Inflammatory macrophage (primary cell): Measurements from ENCODE around the gene QSOX1.
A peak's percentile ranks its signal among the peaks of the same experiment; 100 is the strongest.
"Not testable (repeated sequence)": the region's sequence is repeated elsewhere in the genome, so short reads cannot be mapped to it uniquely, and the experiment has no call there.

Source experiments
- DNase-seq, 2 donors: peaks; one replicate each; pipeline ENCODE4 v3.0.0-alpha.2; 2020 to 2022
- total RNA-seq, 18 experiments: gene quantifications; one replicate each; lab custom pipeline; 2026; ENCODE audit warnings: mixed read lengths in 6 of 18, inconsistent platforms in 2 of 18; lab: John Stamatoyannopoulos, UW

QSOX1 gene, protein sequence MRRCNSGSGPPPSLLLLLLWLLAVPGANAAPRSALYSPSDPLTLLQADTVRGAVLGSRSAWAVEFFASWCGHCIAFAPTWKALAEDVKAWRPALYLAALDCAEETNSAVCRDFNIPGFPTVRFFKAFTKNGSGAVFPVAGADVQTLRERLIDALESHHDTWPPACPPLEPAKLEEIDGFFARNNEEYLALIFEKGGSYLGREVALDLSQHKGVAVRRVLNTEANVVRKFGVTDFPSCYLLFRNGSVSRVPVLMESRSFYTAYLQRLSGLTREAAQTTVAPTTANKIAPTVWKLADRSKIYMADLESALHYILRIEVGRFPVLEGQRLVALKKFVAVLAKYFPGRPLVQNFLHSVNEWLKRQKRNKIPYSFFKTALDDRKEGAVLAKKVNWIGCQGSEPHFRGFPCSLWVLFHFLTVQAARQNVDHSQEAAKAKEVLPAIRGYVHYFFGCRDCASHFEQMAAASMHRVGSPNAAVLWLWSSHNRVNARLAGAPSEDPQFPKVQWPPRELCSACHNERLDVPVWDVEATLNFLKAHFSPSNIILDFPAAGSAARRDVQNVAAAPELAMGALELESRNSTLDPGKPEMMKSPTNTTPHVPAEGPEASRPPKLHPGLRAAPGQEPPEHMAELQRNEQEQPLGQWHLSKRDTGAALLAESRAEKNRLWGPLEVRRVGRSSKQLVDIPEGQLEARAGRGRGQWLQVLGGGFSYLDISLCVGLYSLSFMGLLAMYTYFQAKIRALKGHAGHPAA
- total RNA-seq: 204 to 360 (median 297) reads per million in 18 experiments

GRCh38 chr1:180154325-180155181, at the start of gene QSOX1:
TSS of gene QSOX1 (plus strand) at chr1:180154869. CDS start at chr1:180154908, 39 bp downstream.
- DNase-seq: peak; percentile 86 to 91

DNA sequence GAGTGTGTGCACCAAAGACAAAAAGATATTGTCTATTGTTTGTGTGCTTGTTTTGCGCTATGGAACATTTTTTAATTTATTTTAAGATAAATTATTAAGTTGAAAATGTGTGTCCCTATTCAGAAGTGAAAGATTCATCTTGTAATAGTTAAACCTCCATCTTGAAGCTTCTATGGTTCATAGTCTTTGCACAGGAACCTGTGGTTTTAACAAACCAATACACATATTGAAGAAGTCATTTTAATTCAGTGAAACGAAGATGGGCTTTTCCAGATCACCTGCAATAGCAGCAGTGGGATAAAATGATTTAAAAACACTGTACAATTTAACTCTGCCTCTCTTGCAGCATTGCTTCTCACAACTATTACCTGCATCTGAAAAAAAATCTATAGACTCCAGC, 42.6 kb upstream of the QSOX1 start:
- DNase-seq: no peak

GRCh38 chr1:180112984-180113647, 41.6 kb upstream of the QSOX1 start:
- DNase-seq: no peak

GRCh38 chr1:180114396-180114945, 40.2 kb upstream of the QSOX1 start:
- no peak for DNase-seq

DNA sequence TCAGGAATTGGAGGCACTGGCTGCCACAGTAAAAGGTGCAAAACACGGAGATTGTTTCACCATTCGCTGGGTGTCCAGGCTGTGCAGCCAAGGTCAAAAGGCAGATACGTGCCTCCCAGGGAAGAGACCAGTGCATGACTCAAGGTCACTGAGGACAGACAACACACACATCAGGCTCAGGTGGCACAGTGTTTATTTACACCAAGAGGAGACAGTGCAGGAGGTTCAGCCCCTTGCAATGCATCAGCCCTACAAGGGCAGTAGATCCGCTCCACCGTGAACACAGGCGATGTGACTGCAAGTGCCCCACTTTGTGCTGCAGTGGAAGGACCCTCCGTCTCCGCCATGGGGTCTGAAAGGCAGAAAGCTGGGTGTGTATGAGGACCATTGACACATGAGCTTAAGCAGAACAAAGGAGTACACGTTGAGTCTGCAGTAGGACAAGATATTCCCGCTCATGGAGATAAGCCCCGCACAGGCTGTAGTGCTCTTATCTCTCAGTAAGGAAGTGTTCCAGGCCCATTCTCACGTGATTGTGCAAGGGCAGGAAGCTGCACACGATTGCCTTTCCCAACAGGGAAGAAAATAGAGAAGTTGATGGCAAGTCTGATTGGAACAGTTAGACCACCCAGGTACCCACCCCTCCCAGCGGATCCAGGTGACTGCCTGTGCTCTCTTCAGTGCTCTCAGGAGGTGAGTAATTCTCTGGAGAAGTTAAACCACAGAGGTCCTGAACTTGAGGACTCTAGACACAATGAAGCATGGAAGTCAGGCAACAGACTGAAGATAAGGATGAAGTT, 37.5 kb upstream of the QSOX1 start:
- peak; percentile 46 to 48 for DNase-seq

DNA sequence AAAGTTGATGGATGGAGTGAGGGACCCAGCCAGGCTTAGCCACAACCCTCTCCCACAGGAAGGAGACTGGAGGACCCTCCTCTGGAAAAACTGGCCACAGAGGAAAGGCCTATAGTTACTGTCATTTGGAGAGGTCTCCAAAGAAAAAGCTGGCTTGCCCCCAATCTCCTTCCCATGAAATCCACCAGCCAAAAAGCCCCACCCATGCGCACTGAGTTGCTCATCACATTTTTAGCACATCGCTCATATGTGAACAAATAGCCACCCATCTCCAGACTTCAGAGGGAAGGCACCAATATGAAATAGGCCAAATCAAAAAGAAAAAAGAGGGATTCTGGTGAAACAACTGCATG, 36.9 kb upstream of the QSOX1 start:
- DNase-seq: no peak

DNA sequence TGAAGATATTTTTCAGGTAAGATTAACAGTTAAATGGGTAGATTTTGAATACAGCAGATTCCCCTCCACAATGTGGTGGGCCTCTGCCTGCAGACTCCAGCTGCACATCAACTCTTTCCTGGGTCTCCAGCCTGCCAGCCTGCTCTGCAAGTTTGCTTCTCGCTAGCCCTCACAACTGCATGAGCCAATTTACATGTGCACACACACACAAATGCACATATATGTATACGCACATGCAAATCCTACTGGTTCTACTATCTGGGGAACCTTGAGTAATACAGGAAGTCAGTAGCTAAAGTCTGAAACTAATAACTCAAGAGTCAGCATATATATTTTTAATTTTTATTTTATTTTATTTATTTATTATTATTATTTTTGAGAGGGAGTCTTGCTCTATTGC, 34.8 kb upstream of the QSOX1 start:
- peak in 1 of 2 donors; percentile 13 for DNase-seq

DNA sequence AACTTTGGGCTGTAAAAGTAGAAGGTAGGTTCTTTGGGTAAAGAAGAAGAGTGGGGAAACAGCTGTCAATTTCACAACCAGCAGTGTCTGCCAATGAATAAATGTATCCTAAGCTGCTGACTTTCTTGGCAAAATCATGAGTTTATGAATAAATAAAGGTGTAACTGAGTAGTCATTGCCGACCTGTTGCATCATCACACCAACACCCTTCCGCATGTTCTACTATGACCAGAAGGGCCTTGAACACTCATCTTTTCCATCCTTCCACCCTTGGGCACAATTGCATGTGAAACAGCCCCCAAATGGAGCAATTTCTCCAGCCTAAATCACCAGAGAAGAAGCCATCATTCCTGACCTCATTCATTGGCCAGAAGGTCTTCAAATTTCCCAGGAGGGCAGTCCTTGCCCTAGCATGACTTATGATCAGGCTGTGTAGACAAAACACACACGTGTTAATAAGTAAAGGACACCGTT, 31.2 kb upstream of the QSOX1 start:
- DNase-seq: no peak

DNA sequence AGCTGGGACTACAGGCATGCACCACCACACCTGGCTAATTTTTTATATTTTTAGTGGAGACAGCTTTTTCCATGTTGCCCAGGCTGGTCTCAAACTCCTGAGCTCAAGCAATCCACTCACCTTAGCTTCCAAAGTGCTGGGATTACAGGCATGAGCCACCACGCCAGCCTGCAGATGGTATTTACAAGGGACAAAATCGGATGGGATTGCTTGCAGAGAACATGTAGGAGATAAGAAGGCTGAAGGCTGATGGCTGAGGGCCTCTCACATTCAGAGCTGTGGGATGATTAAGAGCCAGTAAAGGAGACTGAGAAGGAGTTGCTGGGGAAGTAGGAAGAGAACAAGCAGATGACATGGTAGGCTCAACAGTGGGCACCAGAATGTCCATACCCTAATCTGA, 24.0 kb upstream of the QSOX1 start:
- no peak for DNase-seq

- peak; percentile 94 to 98 for DNase-seq
Measured at GRCh38 chr1:180131510-180131909, 23.2 kb upstream of the QSOX1 start.

DNA sequence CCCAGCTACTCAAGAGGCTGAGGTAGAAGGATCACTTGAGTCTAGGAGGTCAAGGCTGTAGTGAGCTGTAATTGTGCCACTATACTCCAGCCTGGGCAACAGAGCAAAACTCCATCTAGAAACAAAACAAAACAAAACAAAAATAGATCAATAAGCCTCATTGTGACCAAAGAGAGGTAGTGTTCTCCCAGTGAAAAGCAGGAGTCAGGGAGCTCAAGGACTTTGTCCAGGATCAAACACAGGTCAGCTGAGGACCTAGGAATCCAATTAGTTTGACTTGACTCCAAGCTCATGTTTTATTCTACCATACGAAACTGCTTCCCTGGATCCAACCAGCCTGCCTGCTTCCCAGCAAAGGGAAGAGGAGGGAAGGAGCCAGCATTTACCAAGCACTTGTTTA, 21.5 kb upstream of the QSOX1 start:
- DNase-seq: no peak

GRCh38 chr1:180133688-180134087, 21.0 kb upstream of the QSOX1 start:
- DNase-seq: not testable (repeated sequence)

DNA sequence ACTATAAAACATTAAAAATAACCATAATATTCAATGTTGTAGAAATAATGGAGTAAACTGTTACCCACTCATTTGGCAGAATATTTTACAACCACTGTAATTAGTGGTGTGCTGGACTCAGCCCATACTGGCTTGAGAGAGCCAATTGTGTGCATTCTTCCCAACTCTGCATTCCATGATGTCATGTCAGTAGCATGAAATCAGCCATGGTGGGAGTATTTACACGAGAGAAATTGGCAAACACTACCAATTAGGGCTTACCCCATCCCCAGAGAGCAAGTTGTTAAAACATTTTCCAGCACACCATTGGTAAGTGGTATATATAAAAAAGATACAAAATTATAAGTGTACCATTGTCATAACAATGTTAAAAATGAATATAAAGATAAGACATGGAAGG, 19.1 kb upstream of the QSOX1 start:
- no peak for DNase-seq

- DNase-seq: no peak
Measured at GRCh38 chr1:180136331-180136967, 18.2 kb upstream of the QSOX1 start.

DNA sequence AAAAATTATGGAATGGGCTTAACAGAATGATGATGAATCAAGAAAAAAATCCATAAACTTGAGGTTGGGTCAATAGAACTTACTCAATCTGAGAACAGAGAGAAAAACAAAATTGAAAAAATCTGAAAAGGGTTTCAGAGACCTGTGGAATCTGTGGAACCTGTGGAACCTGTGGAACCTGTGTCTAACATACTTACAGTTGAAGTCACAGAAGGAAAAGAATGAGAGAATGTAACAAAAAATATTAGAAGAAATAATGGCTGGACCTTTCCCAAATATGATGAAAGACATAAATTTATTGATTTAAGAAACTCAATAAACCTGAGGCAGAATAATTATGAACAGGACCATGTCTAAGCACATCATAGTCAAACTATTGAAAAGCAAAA, 17.7 kb upstream of the QSOX1 start:
- DNase-seq: no peak

DNA sequence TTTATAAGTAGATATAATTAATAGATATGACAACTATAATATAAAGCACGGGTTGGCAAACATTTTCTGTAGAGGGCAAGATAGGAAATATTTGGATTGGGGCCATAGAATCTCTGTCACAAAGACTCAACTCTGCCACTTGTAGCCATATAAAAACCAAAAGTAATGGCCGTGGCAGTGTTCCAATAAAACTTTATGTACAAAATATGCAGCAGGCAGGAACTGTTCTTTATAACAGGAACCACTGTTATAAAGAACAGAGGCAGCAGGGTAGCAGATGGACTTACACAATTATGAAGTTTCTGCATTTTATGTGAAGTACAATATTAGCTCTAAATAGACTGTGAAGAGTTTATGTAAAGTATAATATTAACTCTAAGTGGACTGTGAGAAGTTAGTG, 16.9 kb upstream of the QSOX1 start:
- peak; percentile 59 to 82 for DNase-seq

- DNase-seq: no peak
Measured at GRCh38 chr1:180141381-180141934, 13.2 kb upstream of the QSOX1 start.

DNA sequence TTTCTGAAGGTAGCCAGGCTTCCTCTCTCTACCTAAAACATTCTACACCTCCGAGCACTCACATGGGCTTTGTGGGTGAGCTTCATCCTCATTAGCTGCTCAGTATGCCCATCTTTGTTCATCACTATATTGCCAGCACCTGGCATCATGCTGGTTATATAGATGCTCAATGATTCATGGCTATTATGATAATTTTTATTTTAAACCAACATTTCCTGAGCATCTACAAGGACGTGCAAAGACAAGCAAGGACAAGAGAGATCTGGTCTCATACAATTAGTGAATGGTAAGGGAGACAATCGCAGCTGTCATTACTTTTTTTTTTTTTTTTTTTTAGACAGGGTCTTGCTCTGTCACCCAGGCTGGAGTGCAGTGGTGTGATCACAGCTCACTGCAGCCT, 11.3 kb upstream of the QSOX1 start:
- no peak for DNase-seq

GRCh38 chr1:180144659-180145357, 9.9 kb upstream of the QSOX1 start:
- no peak for DNase-seq

GRCh38 chr1:180145446-180145845, 9.2 kb upstream of the QSOX1 start:
- DNase-seq: no peak
